HepG2 (cell line): ENCODE results near the gene JMJD6. TPM values are rescaled to one million over a fixed set of nuclear protein-coding genes. Genes with fewer than 3 reads are reported as not detected.

Experiments used
- CREB1 ChIP-seq, 2 experiments: fragments of 450-650 bp in 1 of 2; IDR thresholded peaks; 2 replicates each; pipeline ENCODE4 v1.6.1; 2016 to 2017; ENCODE audit warnings: control low read depth in 1 of 2, mild to moderate bottlenecking in 1 of 2, missing compliant biosample characterization in 1 of 2, missing genetic modification characterization in 1 of 2
- FOSL2 ChIP-seq: sonication (generic); formaldehyde crosslinking; IDR thresholded peaks from 2 replicates; pipeline ENCODE4 v1.4.0; 2020; ENCODE audit warnings: missing genetic modification reagents
- GZF1 ChIP-seq: sonication (generic); formaldehyde crosslinking; IDR thresholded peaks from 2 replicates; pipeline ENCODE4 v1.5.1; 2020; ENCODE audit warnings: mild to moderate bottlenecking, missing genetic modification reagents
- KLF9 ChIP-seq: IDR thresholded peaks from 2 replicates; pipeline ENCODE4 v1.6.1; 2016; ENCODE audit warnings: low read depth
- MEIS1 ChIP-seq: sonication (generic); formaldehyde crosslinking; IDR thresholded peaks from 2 replicates; pipeline ENCODE4 v1.9.0; 2021; ENCODE audit warnings: mild to moderate bottlenecking, missing genetic modification reagents, moderate library complexity, borderline replicate concordance
- MIER3 ChIP-seq: IDR thresholded peaks from 2 replicates; pipeline ENCODE4 v1.6.1; 2016; ENCODE audit warnings: missing compliant biosample characterization, borderline replicate concordance
- NFKB2 ChIP-seq: sonication (generic); formaldehyde crosslinking; IDR thresholded peaks from 2 replicates; pipeline ENCODE4 v1.4.0; 2020; ENCODE audit warnings: missing genetic modification reagents, borderline replicate concordance
- PPARG ChIP-seq: conservative IDR thresholded peaks from 2 replicates; pipeline ENCODE4 v1.6.1; 2016; ENCODE audit warnings: missing biosample characterization, missing genetic modification reagents
- SALL2 ChIP-seq: sonication (generic); formaldehyde crosslinking; IDR thresholded peaks from 2 replicates; pipeline ENCODE4 v1.8.1; 2023; ENCODE audit warnings: mild to moderate bottlenecking, missing genetic modification reagents, inconsistent platforms
- SRF ChIP-seq: IDR thresholded peaks from 2 replicates; pipeline ENCODE4 v1.6.1; 2011; ENCODE audit warnings: mild to moderate bottlenecking, low read depth, low read length, moderate library complexity
- TAF15 ChIP-seq: fragments of 200-400 bp; formaldehyde crosslinking; IDR thresholded peaks from one replicate; pipeline ENCODE4 v1.6.1; 2018; ENCODE audit warnings: mild to moderate bottlenecking, low read depth, low read length; ENCODE audit not compliant: poor library complexity, severe bottlenecking
- ZC3H13 ChIP-seq: sonication (generic); formaldehyde crosslinking; IDR thresholded peaks from 2 replicates; pipeline ENCODE4 v1.8.1; 2023; ENCODE audit warnings: mild to moderate bottlenecking, missing genetic modification reagents, moderate library complexity
- ZNF225 ChIP-seq: sonication (generic); formaldehyde crosslinking; IDR thresholded peaks from 2 replicates; pipeline ENCODE4 v1.4.0; 2020; ENCODE audit warnings: mild to moderate bottlenecking, missing genetic modification reagents
- ZNF343 ChIP-seq: sonication (generic); formaldehyde crosslinking; IDR thresholded peaks from 2 replicates; pipeline ENCODE4 v1.4.0; 2020; ENCODE audit warnings: mild to moderate bottlenecking, missing genetic modification reagents
- ZNF460 ChIP-seq: sonication (generic); formaldehyde crosslinking; IDR thresholded peaks from 2 replicates; pipeline ENCODE4 v1.5.1; 2020; ENCODE audit warnings: missing genetic modification reagents, mild to moderate bottlenecking, borderline replicate concordance
- ZNF564 ChIP-seq: sonication (generic); formaldehyde crosslinking; IDR thresholded peaks from 2 replicates; pipeline ENCODE4 v1.8.1; 2023; ENCODE audit warnings: mild to moderate bottlenecking, missing genetic modification reagents
- polyA plus RNA-seq, 8 experiments: library from polyadenylated mRNA; depleted of rRNA in 3 of 8; stranded (reverse) in 7 of 8; unstranded in 1 of 8; fragments of >200 nt; fragmentation: Illumina TruSeq in 4 of 8; extraction: Trizol in 4 of 8; gene quantifications; 2 replicates each; pipeline versions ENCODE4 v1.2.1 to v1.2.3, GENCODE V29; 2011 to 2016; ENCODE audit warnings: low read depth in 4 of 8, missing spikeins in 1 of 8, mixed read lengths in 1 of 8; ENCODE audit not compliant: insufficient read depth in 1 of 8
- total RNA-seq, 5 experiments: library from RNA; depleted of rRNA; stranded (reverse); fragments of >200 nt; fragmentation: Illumina TruSeq; extraction: Trizol; gene quantifications; 2 replicates each; pipeline ENCODE4 v1.2.3, GENCODE V29; 2016; ENCODE audit warnings: low read depth in 1 of 5
- TF ChIP-seq, protein P1 (sequence below): sonication (generic); formaldehyde crosslinking; IDR thresholded peaks from 2 replicates; pipeline ENCODE4 v1.5.1; 2020; ENCODE audit warnings: mild to moderate bottlenecking, missing genetic modification reagents, moderate library complexity
- TF ChIP-seq, protein P2 (sequence below): sonication (generic); formaldehyde crosslinking; IDR thresholded peaks from 2 replicates; pipeline ENCODE4 v1.5.1; 2020; ENCODE audit warnings: missing genetic modification reagents, mild to moderate bottlenecking, borderline replicate concordance
- TF ChIP-seq, protein P3 (sequence below), 2 experiments: sonication (generic) in 1 of 2; formaldehyde crosslinking in 1 of 2; IDR thresholded peaks; 2 replicates each; pipeline versions ENCODE4 v1.5.1 to v1.6.1; 2011 to 2020; ENCODE audit warnings: borderline replicate concordance in 1 of 2, low read depth in 1 of 2, low read length in 1 of 2, mild to moderate bottlenecking in 1 of 2, missing genetic modification reagents in 1 of 2, moderate library complexity in 1 of 2
- TF ChIP-seq, protein P4 (sequence below): IDR thresholded peaks from 2 replicates; pipeline ENCODE4 v1.6.1; 2016; ENCODE audit warnings: mild to moderate bottlenecking, missing biosample characterization, missing genetic modification reagents

The JMJD6 gene
- total and polyA plus RNA-seq, 2 of the 13 experiments (the other 11 are each of a cell fraction or from before 2014, with no cell fraction given) = 33.6 to 41.0 TPM

DNA sequence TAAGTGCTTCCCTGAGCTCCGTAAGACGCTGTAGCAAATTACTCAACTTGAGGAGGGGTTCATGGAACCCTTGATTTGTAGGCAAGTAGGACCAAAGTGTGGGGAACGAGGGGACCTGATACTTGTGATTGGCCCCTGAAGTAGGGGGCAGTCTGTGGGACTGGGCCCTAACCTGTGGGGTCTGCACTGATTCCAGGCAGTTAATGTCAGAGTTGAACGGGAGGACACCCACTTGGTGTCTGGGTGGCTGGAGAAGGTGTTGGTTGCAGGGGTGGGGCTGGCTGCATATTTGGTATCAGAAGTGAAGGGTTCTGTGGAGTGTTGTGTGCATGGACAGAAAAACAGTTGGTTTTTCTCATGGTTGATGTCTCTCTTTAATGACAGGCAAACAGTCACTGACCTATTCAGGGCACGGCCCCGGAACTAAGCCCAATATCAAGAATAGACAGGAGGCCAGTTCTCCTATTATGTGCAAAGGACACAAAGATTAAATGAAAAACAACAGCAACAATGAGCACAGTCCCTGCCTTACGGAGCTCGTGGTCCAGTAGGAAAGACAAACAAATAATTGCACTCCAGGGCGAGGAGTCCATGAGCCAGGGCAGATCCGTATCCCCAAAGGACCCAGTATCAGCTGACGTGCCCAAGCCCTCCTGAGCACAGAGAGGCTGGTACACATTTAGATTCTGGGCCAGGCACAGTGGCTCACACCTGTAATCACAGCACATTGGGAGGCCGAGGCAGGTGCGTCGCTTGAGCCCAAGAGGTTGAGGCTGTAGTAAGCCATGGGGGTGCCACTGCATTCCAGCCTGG is 34.8 kb downstream of the JMJD6 start (continued):
- TF ChIP-seq, protein P1, sequence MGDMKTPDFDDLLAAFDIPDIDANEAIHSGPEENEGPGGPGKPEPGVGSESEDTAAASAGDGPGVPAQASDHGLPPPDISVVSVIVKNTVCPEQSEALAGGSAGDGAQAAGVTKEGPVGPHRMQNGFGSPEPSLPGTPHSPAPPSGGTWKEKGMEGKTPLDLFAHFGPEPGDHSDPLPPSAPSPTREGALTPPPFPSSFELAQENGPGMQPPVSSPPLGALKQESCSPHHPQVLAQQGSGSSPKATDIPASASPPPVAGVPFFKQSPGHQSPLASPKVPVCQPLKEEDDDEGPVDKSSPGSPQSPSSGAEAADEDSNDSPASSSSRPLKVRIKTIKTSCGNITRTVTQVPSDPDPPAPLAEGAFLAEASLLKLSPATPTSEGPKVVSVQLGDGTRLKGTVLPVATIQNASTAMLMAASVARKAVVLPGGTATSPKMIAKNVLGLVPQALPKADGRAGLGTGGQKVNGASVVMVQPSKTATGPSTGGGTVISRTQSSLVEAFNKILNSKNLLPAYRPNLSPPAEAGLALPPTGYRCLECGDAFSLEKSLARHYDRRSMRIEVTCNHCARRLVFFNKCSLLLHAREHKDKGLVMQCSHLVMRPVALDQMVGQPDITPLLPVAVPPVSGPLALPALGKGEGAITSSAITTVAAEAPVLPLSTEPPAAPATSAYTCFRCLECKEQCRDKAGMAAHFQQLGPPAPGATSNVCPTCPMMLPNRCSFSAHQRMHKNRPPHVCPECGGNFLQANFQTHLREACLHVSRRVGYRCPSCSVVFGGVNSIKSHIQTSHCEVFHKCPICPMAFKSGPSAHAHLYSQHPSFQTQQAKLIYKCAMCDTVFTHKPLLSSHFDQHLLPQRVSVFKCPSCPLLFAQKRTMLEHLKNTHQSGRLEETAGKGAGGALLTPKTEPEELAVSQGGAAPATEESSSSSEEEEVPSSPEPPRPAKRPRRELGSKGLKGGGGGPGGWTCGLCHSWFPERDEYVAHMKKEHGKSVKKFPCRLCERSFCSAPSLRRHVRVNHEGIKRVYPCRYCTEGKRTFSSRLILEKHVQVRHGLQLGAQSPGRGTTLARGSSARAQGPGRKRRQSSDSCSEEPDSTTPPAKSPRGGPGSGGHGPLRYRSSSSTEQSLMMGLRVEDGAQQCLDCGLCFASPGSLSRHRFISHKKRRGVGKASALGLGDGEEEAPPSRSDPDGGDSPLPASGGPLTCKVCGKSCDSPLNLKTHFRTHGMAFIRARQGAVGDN (CRISPR knock-in tag) = peak; percentile 88
- TF ChIP-seq PPARG (CRISPR knock-in tag) (peak; percentile 84; the same call in 1 of the 2 replicates), ZNF460 (CRISPR knock-in tag) (peak; percentile 7; the same call in 1 of the 2 replicates), ZNF225 (CRISPR knock-in tag) (no peak), MEIS1 (CRISPR knock-in tag) (peak; percentile 82), GZF1 (CRISPR knock-in tag) (no peak), NFKB2 (CRISPR knock-in tag) (no peak), TAF15 (no peak), ZNF343 (CRISPR knock-in tag) (no peak), MIER3 (peak; percentile 92), KLF9 (CRISPR knock-in tag) (0 out of 2 replicates have a peak, but pooled peaks have one; percentile 45), CREB1 (IDR thresholded peaks at IDR 0.05) (no peak), CREB1 (CRISPR knock-in tag; IDR thresholded peaks at IDR 0.05) (no peak), SALL2 (CRISPR knock-in tag) (no peak), SRF (no peak), FOSL2 (peak; percentile 14; the same call in 1 of the 2 replicates), ZNF564 (CRISPR knock-in tag) (no peak), ZC3H13 (CRISPR knock-in tag) (no peak; the same call in 1 of the 2 replicates)
- TF ChIP-seq, protein P2, sequence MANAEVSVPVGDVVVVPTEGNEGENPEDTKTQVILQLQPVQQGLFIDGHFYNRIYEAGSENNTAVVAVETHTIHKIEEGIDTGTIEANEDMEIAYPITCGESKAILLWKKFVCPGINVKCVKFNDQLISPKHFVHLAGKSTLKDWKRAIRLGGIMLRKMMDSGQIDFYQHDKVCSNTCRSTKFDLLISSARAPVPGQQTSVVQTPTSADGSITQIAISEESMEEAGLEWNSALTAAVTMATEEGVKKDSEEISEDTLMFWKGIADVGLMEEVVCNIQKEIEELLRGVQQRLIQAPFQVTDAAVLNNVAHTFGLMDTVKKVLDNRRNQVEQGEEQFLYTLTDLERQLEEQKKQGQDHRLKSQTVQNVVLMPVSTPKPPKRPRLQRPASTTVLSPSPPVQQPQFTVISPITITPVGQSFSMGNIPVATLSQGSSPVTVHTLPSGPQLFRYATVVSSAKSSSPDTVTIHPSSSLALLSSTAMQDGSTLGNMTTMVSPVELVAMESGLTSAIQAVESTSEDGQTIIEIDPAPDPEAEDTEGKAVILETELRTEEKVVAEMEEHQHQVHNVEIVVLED (CRISPR knock-in tag) = peak; percentile 42; the same call in 1 of the 2 replicates
- TF ChIP-seq, protein P3, sequence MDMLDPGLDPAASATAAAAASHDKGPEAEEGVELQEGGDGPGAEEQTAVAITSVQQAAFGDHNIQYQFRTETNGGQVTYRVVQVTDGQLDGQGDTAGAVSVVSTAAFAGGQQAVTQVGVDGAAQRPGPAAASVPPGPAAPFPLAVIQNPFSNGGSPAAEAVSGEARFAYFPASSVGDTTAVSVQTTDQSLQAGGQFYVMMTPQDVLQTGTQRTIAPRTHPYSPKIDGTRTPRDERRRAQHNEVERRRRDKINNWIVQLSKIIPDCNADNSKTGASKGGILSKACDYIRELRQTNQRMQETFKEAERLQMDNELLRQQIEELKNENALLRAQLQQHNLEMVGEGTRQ (IDR thresholded peaks at IDR 0.05; ENCODE audit: low read depth, low read length) = no peak
- TF ChIP-seq, protein P3 (CRISPR knock-in tag; IDR thresholded peaks at IDR 0.05; ENCODE audit: borderline replicate concordance) = peak; percentile 47; the same call in 1 of the 2 replicates
- TF ChIP-seq, protein P4, sequence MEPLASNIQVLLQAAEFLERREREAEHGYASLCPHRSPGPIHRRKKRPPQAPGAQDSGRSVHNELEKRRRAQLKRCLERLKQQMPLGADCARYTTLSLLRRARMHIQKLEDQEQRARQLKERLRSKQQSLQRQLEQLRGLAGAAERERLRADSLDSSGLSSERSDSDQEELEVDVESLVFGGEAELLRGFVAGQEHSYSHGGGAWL (CRISPR knock-in tag) = peak; percentile 16; the same call in 1 of the 2 replicates
